ENCODE measurements around the gene GLIPR1L2. TPM values are rescaled to one million over a fixed set of nuclear protein-coding genes. Genes with fewer than 3 reads are reported as not detected.

GLIPR1L2 gene
- total RNA-seq, 1 donor = 0.72 TPM

- no peak for TF ChIP-seq CTCF (IDR thresholded peaks at IDR 0.05; ENCODE audit: insufficient read depth, low read length)
- DNase-seq (ENCODE audit: low read depth) = peak; percentile 27
- H3K4me3 ChIP-seq (ENCODE audit: low read depth, low read length) = no peak overlapping the region
Measured at GRCh38 chr12:75419841-75420240, 29.0 kb downstream of the GLIPR1L2 start.

- H3K4me3 ChIP-seq (ENCODE audit: low read depth, low read length) = no peak overlapping the region
- DNase-seq (ENCODE audit: low read depth) = no peak
- TF ChIP-seq CTCF (IDR thresholded peaks at IDR 0.05; ENCODE audit: insufficient read depth, low read length) = no peak
Measured at GRCh38 chr12:75427491-75427890, 36.6 kb downstream of the GLIPR1L2 start.

GRCh38 chr12:75428767-75429166 is 37.9 kb downstream of the GLIPR1L2 start:
- no peak for DNase-seq (ENCODE audit: low read depth)
- no peak overlapping the region for H3K4me3 ChIP-seq (ENCODE audit: low read depth, low read length)
- TF ChIP-seq CTCF (IDR thresholded peaks at IDR 0.05; ENCODE audit: insufficient read depth, low read length) = no peak

- TF ChIP-seq CTCF (IDR thresholded peaks at IDR 0.05; ENCODE audit: insufficient read depth, low read length) = no peak
- peak; percentile 44 for DNase-seq (ENCODE audit: low read depth)
- no peak overlapping the region for H3K4me3 ChIP-seq (ENCODE audit: low read depth, low read length)
Measured at GRCh38 chr12:75432924-75433323, 42.0 kb downstream of the GLIPR1L2 start.

- peak; percentile 44 for DNase-seq (ENCODE audit: low read depth)
- no peak overlapping the region for H3K4me3 ChIP-seq (ENCODE audit: low read depth, low read length)
- TF ChIP-seq CTCF (IDR thresholded peaks at IDR 0.05; ENCODE audit: insufficient read depth, low read length) = peak; percentile 37
Measured at GRCh38 chr12:75437564-75437963, 46.7 kb downstream of the GLIPR1L2 start.

GRCh38 chr12:75438059-75438754 is 47.3 kb downstream of the GLIPR1L2 start:
- H3K4me3 ChIP-seq (ENCODE audit: low read depth, low read length) = no peak overlapping the region
- DNase-seq (ENCODE audit: low read depth) = no peak
- no peak for TF ChIP-seq CTCF (IDR thresholded peaks at IDR 0.05; ENCODE audit: insufficient read depth, low read length)

- H3K4me3 ChIP-seq (ENCODE audit: low read depth, low read length) = no peak overlapping the region
- TF ChIP-seq CTCF (IDR thresholded peaks at IDR 0.05; ENCODE audit: insufficient read depth, low read length) = no peak
- no peak for DNase-seq (ENCODE audit: low read depth)
Measured at GRCh38 chr12:75439048-75439447, 48.2 kb downstream of the GLIPR1L2 start.
